Hepatocyte (in vitro differentiated cells): ENCODE data around the gene DOCK4.

Experiments
- CTCF ChIP-seq: fragments of 200-600 bp; sonication (generic); IDR thresholded peaks from 2 replicates; pipeline ENCODE4 v1.5.1; 2016; ENCODE audit warnings: antibody characterized with exemption, mild to moderate bottlenecking; ENCODE audit not compliant: poor library complexity
- EZH2 ChIP-seq: fragments of 200-600 bp; sonication (generic); IDR thresholded peaks from 2 replicates; pipeline ENCODE4 v1.6.1; 2016; ENCODE audit warnings: antibody characterized with exemption, mild to moderate bottlenecking, borderline replicate concordance
- EZH2phosphoT487 ChIP-seq: fragments of 200-600 bp; sonication (generic); IDR thresholded peaks from one replicate; pipeline ENCODE4 v1.6.1; 2018; ENCODE audit warnings: antibody characterized with exemption, mild to moderate bottlenecking, low read depth, moderate library complexity; ENCODE audit not compliant: unreplicated experiment, severe bottlenecking

- TF ChIP-seq CTCF = no peak
- TF ChIP-seq EZH2phosphoT487 = no peak
- no peak for TF ChIP-seq EZH2
Measured at GRCh38 chr7:112022128-112022527, 184.1 kb downstream of the DOCK4 start.
